ENCODE data around the gene UNC13A.
"Not testable (repeated sequence)": the region's sequence is repeated elsewhere in the genome, so short reads cannot be mapped to it uniquely, and the experiment has no call there.

GRCh38 chr19:17552735-17553134 lies 135.4 kb downstream of the UNC13A start:
- not testable (repeated sequence) for TF ChIP-seq POLR2A (IDR thresholded peaks at IDR 0.05; ENCODE audit: extremely low read depth, insufficient read length); CTCF (IDR thresholded peaks at IDR 0.05; ENCODE audit: low read depth, low read length)

Measured in NB4 (cell line).